DMS53 treated with DMSO at 0.1 percent for 48 hours (cell line): Measurements from ENCODE around the gene SP6.

Experiments
- DNase-seq: peaks from one replicate; lab custom pipeline; 2025; ENCODE audit not compliant: unreplicated experiment; lab: John Stamatoyannopoulos, UW

The SP6 gene

GRCh38 chr17:47838636-47839035, 12.3 kb downstream of the SP6 start:
- DNase-seq = no peak

DNA sequence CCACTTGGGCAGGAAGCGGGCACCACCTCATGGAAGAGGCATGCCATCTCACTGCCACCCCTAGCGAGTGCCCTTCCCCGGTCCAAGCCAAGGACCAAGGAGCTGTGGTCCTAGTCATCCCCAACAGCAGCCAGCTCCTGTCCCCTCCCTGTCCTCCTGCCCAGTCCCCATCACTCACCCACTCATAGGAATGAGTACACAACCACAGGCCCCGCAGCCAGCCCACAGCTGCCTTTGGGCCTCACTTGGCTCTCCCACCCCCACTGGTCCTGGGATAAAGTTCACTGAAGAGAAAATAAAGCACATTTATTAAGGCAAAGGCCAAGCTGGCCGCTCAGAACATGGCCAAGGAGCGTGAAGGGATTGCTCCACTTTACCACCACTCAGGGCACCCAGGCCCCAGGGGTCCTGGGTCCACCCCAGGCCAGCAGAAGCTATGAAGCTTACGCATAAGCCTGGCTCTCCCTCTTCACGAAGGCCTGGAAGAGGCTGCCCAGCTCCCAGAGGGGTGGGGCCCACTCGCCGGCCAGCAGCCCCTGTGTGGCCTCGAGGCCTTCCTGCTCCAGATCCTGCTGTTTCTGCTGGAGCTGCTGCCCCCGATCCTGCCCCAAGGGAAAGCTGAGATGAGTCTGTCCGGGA, 13.4 kb downstream of the SP6 start:
- no peak for DNase-seq

DNA sequence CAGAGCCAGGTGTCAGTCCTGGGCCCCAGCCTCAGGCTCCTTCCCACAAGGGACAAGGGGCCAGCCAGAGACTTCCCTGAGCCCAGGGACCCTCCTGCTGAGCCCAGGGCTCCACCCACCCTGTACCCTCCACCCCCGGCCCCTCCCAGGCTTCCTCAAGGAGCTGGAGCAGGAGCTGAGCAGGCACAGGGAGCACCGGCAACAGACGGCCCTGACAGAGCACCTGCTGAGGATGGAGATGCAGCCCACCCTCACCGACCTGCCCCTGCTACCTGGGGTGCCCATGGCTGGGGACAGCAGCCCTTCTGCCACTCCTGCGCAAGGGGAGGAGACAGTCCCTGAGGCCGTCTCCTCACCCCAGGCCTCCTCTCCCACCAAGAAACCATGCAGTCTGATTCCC, 14.4 kb downstream of the SP6 start:
- no peak for DNase-seq

DNA sequence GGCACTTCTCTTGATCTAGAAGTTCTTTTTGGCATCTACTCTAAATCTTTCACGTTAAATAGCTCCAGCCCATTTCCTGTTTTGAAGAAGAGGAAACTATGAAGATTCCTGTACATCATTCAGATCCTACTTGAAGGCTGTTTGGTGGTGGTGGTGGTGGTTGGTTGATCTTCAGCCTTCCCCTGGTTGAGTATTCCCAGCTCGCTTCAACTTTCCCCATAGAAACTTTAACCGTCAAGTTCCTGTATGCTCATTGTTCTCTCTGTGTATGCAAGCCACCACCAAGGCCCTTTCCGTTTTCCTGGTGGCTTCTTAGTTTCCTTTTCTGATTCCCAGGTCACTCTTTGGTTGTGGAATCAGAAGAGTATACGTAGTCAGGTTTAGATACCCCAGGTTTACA, 16.2 kb downstream of the SP6 start:
- no peak for DNase-seq

DNA sequence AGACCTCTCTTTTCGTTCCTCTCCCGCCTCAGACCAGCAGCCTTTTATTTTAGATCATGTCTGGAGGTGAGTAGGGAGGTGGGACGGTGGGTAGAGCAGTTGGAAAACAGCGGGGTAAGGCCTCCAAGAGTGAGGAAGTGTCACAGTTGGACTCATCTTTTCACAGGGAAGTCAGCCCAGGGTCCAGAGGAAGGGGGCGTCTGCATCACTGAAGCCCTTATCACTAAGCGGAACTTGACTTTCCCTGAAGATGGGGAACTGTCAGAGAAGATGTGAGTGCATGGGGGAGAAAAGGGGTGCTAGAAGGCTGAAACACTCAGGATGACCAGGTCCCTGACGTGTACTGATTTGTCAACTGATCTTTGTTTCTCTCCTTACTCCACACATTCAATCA, 19.0 kb downstream of the SP6 start:
- no peak for DNase-seq

GRCh38 chr17:47831003-47831933, 19.7 kb downstream of the SP6 start, which contains the start of the genes LRRC46 and MRPL10:
Gene LRRC46, plus strand, starts transcription at chr17:47831670. Its CDS starts 320 bp downstream, at chr17:47831990.
Gene MRPL10, minus strand, starts transcription at chr17:47831541. Its CDS starts 30 bp downstream, at chr17:47831511.
- peak; percentile 97 for DNase-seq

GRCh38 chr17:47830396-47831002, 20.5 kb downstream of the SP6 start:
- DNase-seq = no peak

- DNase-seq = no peak
These were observed 21.1 kb downstream of the SP6 start for GRCh38 chr17:47829870-47830269.

GRCh38 chr17:47823519-47823918, 27.4 kb downstream of the SP6 start:
- no peak for DNase-seq

DNA sequence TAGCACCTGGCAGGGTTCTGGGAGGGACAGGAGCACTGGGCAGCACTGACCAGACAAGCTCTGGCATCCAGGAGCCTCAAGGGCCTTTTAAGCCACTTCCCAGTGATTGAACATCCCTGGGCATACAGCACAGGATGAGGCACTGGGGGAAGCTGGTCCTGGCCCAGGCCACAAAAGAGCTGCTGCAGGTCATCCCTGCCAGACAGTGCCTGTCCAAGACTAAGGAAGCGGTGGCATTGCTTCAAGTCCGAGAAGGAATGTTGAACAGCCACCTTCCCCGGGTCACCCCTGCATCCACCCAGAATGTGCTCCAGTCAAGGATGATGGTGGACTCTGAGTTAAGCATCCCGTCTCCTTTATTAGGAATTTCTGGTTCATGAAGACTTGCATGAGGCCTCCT, 28.2 kb downstream of the SP6 start:
- no peak for DNase-seq

DNA sequence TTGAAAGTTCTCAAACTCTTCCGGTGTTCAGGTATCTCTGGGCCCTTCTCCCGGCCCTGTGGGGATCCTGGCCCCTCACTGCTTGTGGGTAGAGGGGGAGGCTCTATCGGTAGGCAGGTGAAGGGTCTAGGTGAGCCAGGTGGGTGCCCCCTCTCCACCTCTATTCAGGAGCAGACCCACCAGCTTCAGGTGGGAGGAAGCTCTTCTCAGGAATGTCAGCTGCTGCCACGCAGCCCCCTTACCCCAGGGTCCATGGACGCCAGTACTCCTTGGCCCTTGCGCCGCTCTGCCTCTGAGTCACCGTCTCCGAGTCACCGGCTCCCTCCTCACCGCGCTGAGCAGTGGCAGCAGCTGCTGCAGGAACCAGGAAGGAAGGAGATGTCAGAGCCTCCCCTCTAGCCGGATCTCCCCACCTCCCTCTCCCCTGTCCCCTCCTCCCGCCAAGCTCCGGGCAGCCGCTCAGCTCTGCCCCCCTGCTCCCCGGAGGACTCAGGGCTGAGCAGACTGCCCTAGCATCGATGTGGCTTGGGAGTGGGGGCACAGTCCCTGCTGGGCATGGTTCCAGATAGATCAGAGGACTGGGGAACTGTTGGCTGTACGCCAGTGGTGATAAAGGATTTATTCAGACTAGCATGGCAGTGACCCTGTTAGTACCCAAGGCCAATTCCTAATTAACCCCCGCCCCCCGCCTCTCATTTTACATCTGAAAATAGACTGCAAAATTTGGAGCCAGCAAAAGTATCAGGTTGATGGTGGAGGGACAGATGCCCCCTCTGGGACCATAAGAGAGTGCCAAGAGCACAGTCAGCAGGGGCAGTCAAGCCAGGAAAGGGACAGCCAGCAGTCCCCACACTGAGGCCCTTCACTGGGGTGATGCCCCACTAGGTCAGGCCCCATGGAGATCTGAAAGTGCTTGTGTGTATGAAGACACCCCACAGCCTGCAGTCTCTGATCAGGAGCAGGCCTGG, 29.3 kb downstream of the SP6 start, which contains the start of gene OSBPL7:
Gene OSBPL7, minus strand, starts transcription at position 371 of the 968 bp plus-strand sequence. CDS start 1,516 bp downstream, outside the sequence.
- DNase-seq = peak; percentile 90

DNA sequence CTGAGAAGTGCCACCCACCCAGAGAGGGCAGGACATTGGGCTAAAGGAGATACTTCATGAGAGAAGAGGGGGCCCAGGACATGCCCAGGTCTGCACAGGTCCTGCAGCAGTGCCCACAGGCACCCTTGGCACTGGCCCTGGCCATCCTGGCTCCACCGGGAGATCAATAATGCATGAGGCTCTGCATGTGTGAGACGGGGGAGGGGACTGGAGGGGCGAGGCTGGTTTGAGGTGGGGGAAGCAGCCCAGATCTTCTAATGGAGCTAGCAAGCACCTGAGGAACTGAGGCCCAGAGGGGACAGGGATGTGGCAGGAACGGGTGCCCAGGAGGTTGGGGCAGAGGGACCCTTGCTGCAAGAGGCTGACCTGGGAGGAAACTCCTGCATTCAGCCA, 29.9 kb downstream of the SP6 start:
- DNase-seq = no peak

GRCh38 chr17:47820033-47820789, 30.8 kb downstream of the SP6 start:
- no peak for DNase-seq

DNA sequence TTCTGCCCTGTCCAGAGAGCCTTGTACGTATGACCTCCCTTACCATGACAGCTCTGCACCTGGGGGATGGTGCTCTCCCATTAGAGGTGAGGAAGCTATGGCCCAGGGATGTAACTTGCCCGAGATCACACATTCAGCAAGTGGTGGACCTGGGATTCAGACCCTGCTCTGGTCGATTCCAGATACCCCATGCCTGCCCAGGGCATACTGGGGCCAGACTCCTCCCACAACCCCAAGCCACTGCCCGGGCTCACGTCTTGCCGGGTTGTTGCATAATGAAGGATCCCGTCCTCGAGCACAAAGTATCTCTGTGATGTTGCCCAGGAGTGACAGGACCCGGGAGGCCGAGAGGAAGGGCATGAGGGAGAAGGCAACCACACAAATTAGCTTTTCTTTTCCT, 31.5 kb downstream of the SP6 start:
- no peak for DNase-seq

GRCh38 chr17:47818002-47818695, 32.8 kb downstream of the SP6 start:
- DNase-seq = no peak

GRCh38 chr17:47816947-47817346, 34.0 kb downstream of the SP6 start:
- no peak for DNase-seq

- no peak for DNase-seq
These were observed 34.7 kb downstream of the SP6 start for GRCh38 chr17:47816111-47816735.

DNA sequence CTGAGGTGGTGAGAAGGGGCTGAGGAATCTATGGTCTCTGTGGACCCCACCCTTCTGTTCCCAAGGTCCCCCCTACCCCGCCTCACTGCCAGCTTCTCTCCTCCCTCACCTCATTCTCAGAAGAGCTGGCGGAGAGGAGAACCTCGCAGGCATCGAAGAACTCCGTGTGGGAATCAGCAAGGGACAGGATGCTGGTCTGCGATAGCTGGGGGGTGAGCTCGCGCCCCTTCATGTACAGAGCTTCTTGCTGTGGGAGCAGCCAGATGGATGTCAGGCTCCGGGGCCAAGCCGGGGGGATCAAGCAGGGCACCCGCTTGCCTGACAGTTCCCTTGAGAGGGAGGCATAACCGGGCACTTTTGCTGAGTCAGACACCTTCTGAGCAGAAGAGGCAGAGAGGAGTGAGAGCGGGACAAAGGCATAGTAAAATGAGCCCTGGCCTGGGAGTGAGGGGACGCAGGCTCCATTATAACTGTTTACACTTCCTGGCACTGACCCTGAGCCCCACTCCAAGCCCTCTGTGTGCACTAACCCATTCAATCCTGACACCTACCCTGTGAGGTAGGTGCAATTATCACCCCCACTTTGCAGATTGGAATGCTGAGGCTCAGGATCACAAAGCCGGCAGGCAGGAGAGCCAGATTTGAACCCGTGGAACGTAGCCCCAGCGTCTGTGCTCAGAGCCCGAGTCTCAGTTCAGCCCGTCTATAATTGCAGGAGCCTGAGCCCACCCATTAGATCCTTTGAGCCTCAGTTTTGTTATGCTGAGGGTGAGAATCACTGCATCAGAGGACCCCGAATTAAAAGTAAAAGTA, 35.7 kb downstream of the SP6 start:
- DNase-seq = no peak
